Parathyroid adenoma (tissue), 2 donors: ENCODE measurements around the gene RAB30.
"Not testable (repeated sequence)": the region's sequence is repeated elsewhere in the genome, so short reads cannot be mapped to it uniquely, and the experiment has no call there.

Source experiments
- H2AFZ ChIP-seq: fragments of 300-600 bp; sonication (generic); one replicate; pipeline ENCODE4 v1.7.0; 2017; ENCODE audit warnings: antibody characterized with exemption, mild to moderate bottlenecking
- H3K27ac ChIP-seq: fragments of 300-600 bp; sonication (generic); one replicate; pipeline ENCODE4 v1.7.0; 2017
- H3K27me3 ChIP-seq: fragments of 300-600 bp; sonication (generic); one replicate; pipeline ENCODE4 v1.7.0; 2017; ENCODE audit warnings: low read length; ENCODE audit not compliant: control insufficient read depth, insufficient read depth
- H3K36me3 ChIP-seq: fragments of 300-600 bp; sonication (generic); one replicate; pipeline ENCODE4 v1.7.0; 2017; ENCODE audit warnings: low read length; ENCODE audit not compliant: control insufficient read depth, insufficient read depth
- H3K4me1 ChIP-seq: fragments of 300-600 bp; sonication (generic); one replicate; pipeline ENCODE4 v1.7.0; 2017; ENCODE audit warnings: control low read depth
- H3K4me2 ChIP-seq: fragments of 300-600 bp; sonication (generic); one replicate; pipeline ENCODE4 v1.7.0; 2017; ENCODE audit warnings: low read length
- H3K4me3 ChIP-seq: fragments of 300-600 bp; sonication (generic); one replicate; pipeline ENCODE4 v1.7.0; 2017; ENCODE audit warnings: low read depth, low read length
- H3K79me2 ChIP-seq: fragments of 300-600 bp; sonication (generic); one replicate; pipeline ENCODE4 v1.7.0; 2017; ENCODE audit warnings: control low read depth
- H3K9ac ChIP-seq: fragments of 300-600 bp; sonication (generic); one replicate; pipeline ENCODE4 v1.7.0; 2017; ENCODE audit warnings: mild to moderate bottlenecking
- H3K9me3 ChIP-seq: fragments of 300-600 bp; sonication (generic); one replicate; pipeline ENCODE4 v1.7.0; 2017; ENCODE audit warnings: low read length; ENCODE audit not compliant: control insufficient read depth
- TF ChIP-seq, protein P1 (sequence below): fragments of 300-600 bp; sonication (generic); IDR thresholded peaks from one replicate; pipeline ENCODE4 v1.7.0; 2017; ENCODE audit warnings: antibody characterized with exemption, mild to moderate bottlenecking
- donor health status: primary hyperparathyroidism.

RAB30 gene

DNA sequence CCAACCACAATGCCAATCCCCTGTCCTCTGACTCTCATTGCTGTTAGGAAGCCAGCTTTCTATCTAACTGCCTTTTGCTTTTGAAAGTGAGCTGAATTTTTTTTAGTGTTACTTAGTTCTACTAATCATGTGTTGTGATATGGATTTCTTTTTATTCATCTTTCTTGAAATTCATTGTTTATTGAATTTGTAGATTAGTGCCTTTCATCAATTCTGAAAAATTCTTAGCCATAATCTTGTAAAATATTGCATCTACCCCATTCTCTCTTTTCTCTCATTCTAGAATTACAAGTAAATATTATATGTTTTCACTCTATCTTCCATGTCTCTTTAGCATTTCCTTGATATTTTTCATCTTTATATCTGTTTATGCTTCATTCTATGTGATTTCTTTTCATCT, 122.3 kb downstream of the RAB30 start:
- H3K9ac ChIP-seq, result no peak overlapping the region
- TF ChIP-seq, protein P1, sequence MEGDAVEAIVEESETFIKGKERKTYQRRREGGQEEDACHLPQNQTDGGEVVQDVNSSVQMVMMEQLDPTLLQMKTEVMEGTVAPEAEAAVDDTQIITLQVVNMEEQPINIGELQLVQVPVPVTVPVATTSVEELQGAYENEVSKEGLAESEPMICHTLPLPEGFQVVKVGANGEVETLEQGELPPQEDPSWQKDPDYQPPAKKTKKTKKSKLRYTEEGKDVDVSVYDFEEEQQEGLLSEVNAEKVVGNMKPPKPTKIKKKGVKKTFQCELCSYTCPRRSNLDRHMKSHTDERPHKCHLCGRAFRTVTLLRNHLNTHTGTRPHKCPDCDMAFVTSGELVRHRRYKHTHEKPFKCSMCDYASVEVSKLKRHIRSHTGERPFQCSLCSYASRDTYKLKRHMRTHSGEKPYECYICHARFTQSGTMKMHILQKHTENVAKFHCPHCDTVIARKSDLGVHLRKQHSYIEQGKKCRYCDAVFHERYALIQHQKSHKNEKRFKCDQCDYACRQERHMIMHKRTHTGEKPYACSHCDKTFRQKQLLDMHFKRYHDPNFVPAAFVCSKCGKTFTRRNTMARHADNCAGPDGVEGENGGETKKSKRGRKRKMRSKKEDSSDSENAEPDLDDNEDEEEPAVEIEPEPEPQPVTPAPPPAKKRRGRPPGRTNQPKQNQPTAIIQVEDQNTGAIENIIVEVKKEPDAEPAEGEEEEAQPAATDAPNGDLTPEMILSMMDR, result no peak
- no peak overlapping the region for H3K27ac ChIP-seq
- H3K4me3 ChIP-seq, result no peak overlapping the region
- H3K4me1 ChIP-seq, result no peaks in the 10 kb centered on the region
- H3K4me2 ChIP-seq, result no peak overlapping the region
- H3K9me3 ChIP-seq, result no peaks in the 10 kb centered on the region
- no peaks in the 10 kb centered on the region for H3K79me2 ChIP-seq
- no peaks in the 10 kb centered on the region for H3K36me3 ChIP-seq
- no peaks in the 10 kb centered on the region for H3K27me3 ChIP-seq
- H2AFZ ChIP-seq, result no peak overlapping the region

DNA sequence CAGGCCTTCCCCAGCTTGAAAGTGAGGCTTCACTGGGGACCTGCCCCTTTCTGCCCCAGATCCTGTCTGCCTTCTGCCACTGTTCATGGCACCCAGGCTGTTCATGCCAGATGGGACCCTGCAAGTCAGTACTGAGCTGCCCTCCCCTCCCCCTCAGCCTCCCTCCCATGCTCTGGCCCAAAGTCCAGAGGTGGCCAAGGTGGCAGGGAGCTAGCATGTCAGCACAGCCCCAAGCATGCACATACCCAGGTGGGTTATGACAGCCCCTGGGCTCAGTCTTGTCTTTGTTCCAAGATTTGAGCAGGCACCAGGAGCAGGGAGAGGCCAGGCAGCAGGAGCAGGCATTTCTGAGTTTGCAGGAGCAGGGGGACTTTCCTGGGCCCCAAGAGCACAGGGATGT, 126.0 kb downstream of the RAB30 start:
- no peak overlapping the region for H2AFZ ChIP-seq
- TF ChIP-seq, protein P1, result no peak
- no peaks in the 10 kb centered on the region for H3K36me3 ChIP-seq

DNA sequence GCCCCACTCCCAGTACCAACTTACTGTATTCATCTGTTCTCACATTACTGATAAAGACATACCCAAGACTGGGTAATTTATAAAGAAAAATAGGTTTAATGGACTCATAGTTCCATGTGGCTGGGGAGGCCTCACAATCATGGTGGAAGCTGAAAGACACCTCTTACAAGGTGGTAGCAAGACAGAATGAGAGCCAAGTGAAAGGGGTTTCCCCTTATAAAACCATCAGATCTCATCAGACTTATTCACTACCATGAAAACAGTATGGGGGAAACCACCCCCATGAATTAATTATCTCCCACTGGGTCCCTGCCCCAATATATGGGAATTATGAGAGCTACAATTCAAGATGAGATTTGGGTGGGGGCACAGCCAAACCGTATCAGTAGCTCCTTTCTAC, 126.7 kb downstream of the RAB30 start:
- not testable (repeated sequence) for H3K27ac ChIP-seq, H2AFZ ChIP-seq, H3K79me2 ChIP-seq, H3K9ac ChIP-seq, H3K4me1 ChIP-seq, H3K4me2 ChIP-seq, H3K27me3 ChIP-seq, H3K36me3 ChIP-seq, H3K4me3 ChIP-seq, H3K9me3 ChIP-seq

More for the DNA sequence above, 126.0 kb downstream of the RAB30 start:
- Histone ChIP-seq H3K4me1 (no peaks in the 10 kb centered on the region), H3K4me2 (no peak overlapping the region), H3K79me2 (no peaks in the 10 kb centered on the region), H3K27me3 (no peaks in the 10 kb centered on the region), H3K27ac (no peak overlapping the region), H3K9me3 (no peaks in the 10 kb centered on the region), H3K9ac (no peak overlapping the region), H3K4me3 (no peak overlapping the region)

DNA sequence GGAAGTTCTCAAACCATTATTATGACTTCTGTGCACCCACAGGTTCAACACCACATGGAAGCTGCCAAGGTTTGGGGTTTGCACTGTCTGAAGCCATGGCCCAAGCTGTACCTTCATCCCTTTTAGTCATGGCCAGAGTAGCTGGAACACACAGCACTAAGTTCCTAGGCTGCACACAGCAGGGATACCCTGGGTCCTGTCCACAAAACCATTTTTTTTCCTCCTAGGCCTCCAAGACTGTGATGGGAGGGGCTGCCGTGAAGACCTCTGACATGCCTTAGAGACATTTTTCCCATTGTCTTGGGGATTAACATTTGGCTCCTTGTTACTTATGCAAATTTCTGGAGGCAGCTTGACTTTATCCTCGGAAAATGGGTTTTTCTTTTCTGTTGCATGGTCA, 127.5 kb downstream of the RAB30 start:
- H3K9ac ChIP-seq, result no peak overlapping the region
- no peak overlapping the region for H2AFZ ChIP-seq
- H3K79me2 ChIP-seq, result no peaks in the 10 kb centered on the region
- no peaks in the 10 kb centered on the region for H3K27me3 ChIP-seq
- no peak overlapping the region for H3K4me2 ChIP-seq
- H3K4me1 ChIP-seq, result no peaks in the 10 kb centered on the region
- TF ChIP-seq, protein P1, result no peak
- H3K9me3 ChIP-seq, result no peaks in the 10 kb centered on the region
- H3K27ac ChIP-seq, result no peak overlapping the region
- no peaks in the 10 kb centered on the region for H3K36me3 ChIP-seq
- no peak overlapping the region for H3K4me3 ChIP-seq

DNA sequence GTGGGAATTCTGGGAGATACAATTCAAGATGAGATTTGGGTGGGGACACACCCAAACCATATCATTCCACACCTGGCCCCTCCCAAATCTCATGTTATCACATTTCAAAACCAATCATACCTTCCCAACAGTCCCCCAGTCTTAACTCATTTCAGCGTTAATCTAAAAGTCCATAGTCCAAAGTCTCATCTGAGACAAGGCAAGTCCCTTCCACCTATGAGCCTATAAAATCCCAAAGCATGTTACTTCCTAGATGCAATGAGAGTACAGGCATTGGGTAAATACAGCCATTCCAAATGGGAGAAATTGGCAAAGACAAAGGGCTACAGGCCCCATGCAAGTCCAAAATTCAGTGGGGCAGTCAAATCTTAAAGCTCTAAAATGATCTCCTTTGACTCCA, 128.3 kb downstream of the RAB30 start:
- not testable (repeated sequence) for H3K9me3 ChIP-seq, H2AFZ ChIP-seq, H3K4me1 ChIP-seq, H3K4me3 ChIP-seq, H3K79me2 ChIP-seq, H3K27ac ChIP-seq, H3K36me3 ChIP-seq, H3K4me2 ChIP-seq, H3K27me3 ChIP-seq, H3K9ac ChIP-seq

DNA sequence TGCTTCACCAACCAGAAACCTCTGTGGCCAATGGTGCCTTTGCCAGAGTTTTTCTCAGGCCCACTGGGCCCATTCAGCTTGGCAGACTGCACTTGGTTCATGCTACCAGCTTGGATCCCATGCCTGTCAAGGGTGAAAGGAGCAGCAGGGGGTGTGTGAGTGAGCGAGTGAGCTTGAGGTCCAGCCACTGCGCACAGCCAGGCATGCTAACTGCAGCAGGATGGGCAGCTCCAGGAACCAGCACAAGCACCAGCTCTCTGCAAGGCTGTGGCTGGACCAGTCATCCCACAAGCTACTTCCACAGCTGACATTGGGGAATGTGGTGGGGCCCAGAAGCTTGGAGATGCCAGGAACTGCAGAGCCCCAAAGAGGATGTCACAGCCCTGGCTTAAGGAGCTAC, 129.3 kb downstream of the RAB30 start:
- no peaks in the 10 kb centered on the region for H3K79me2 ChIP-seq
- no peak overlapping the region for H3K4me2 ChIP-seq
- no peaks in the 10 kb centered on the region for H3K9me3 ChIP-seq
- no peak overlapping the region for H3K4me3 ChIP-seq
- no peaks in the 10 kb centered on the region for H3K4me1 ChIP-seq
- no peaks in the 10 kb centered on the region for H3K27me3 ChIP-seq
- no peak overlapping the region for H2AFZ ChIP-seq
- H3K9ac ChIP-seq, result no peak overlapping the region
- H3K36me3 ChIP-seq, result no peaks in the 10 kb centered on the region
- TF ChIP-seq, protein P1, result no peak
- H3K27ac ChIP-seq, result no peak overlapping the region
